WTC11 (cell line): ENCODE data around the gene RRP8. TPM values are rescaled to one million over a fixed set of nuclear protein-coding genes. Genes with fewer than 3 reads are reported as not detected.

Experiments used
- ATAC-seq: fragments of 200-7000 bp; cut with Tn5 transposase; 2 replicates; pipeline ENCODE4 v1.10.0; 2021; ENCODE audit warnings: mild to moderate bottlenecking, moderate library complexity
- CTCF ChIA-PET: fragments of 300-600 bp; sonication (Branson Sonifier 250); formaldehyde crosslinking; loops from one replicate; lab custom pipeline; 2021; ENCODE audit warnings: antibody characterized with exemption; lab: Charles Lee
- POLR2A ChIA-PET: fragments of 350-600 bp; sonication (Branson Sonifier 250); formaldehyde crosslinking; loops from one replicate; lab custom pipeline; 2021; ENCODE audit warnings: antibody characterized with exemption; lab: Charles Lee
- DNase-seq: peaks from one replicate; pipeline ENCODE4 v3.0.0; 2021; ENCODE audit warnings: low spot score
- H3K27ac Mint-ChIP-seq: 2 replicates; pipeline ENCODE4 v1.8.0; 2021; ENCODE audit warnings: mixed read lengths
- H3K27me3 Mint-ChIP-seq: 2 replicates; pipeline ENCODE4 v1.8.0; 2021; ENCODE audit warnings: low read depth, mild to moderate bottlenecking, moderate library complexity, mixed read lengths
- H3K36me3 Mint-ChIP-seq: 2 replicates; pipeline ENCODE4 v1.8.0; 2021; ENCODE audit warnings: mixed read lengths
- H3K4me1 Mint-ChIP-seq: 2 replicates; pipeline ENCODE4 v1.8.0; 2022; ENCODE audit warnings: mixed read lengths
- H3K4me3 Mint-ChIP-seq: 2 replicates; pipeline ENCODE4 v1.8.0; 2021; ENCODE audit warnings: mild to moderate bottlenecking, moderate library complexity, mixed read lengths
- H3K9me3 Mint-ChIP-seq: 2 replicates; pipeline ENCODE4 v1.8.0; 2021; ENCODE audit warnings: mixed read lengths
- AR ChIP-seq: fragments of 250-450 bp; sonication (Bioruptor Pico); IDR thresholded peaks from 2 replicates; pipeline ENCODE4 v1.9.0; 2021; ENCODE audit warnings: mild to moderate bottlenecking
- ATF6 ChIP-seq: sonication (generic); formaldehyde crosslinking; IDR thresholded peaks from 2 replicates; pipeline ENCODE4 v1.8.1; 2023; ENCODE audit warnings: mild to moderate bottlenecking, missing genetic modification reagents
- EMX1 ChIP-seq: fragments of 250-450 bp; sonication (Bioruptor Pico); IDR thresholded peaks from 2 replicates; pipeline ENCODE4 v1.8.0; 2021; ENCODE audit warnings: mild to moderate bottlenecking
- FOXP4 ChIP-seq: sonication (generic); formaldehyde crosslinking; IDR thresholded peaks from 2 replicates; pipeline ENCODE4 v1.8.0; 2022; ENCODE audit warnings: mild to moderate bottlenecking, missing genetic modification reagents
- GABPB1 ChIP-seq: sonication (generic); formaldehyde crosslinking; IDR thresholded peaks from 2 replicates; pipeline ENCODE4 v1.8.1; 2023; ENCODE audit warnings: mild to moderate bottlenecking, missing genetic modification reagents
- KAT7 ChIP-seq: sonication (generic); formaldehyde crosslinking; IDR thresholded peaks from 2 replicates; pipeline ENCODE4 v1.8.1; 2023; ENCODE audit warnings: missing genetic modification reagents, mild to moderate bottlenecking, borderline replicate concordance
- SMAD4 ChIP-seq: sonication (generic); formaldehyde crosslinking; IDR thresholded peaks from 2 replicates; pipeline ENCODE4 v1.8.0; 2022; ENCODE audit warnings: mild to moderate bottlenecking, missing genetic modification reagents
- ZNF317 ChIP-seq: sonication (generic); formaldehyde crosslinking; IDR thresholded peaks from 2 replicates; pipeline ENCODE4 v1.8.1; 2023; ENCODE audit warnings: low read depth, mild to moderate bottlenecking, moderate library complexity, missing genetic modification reagents, borderline replicate concordance
- ZNF532 ChIP-seq: fragments of 250-450 bp; sonication (Bioruptor Pico); IDR thresholded peaks from 2 replicates; pipeline ENCODE4 v1.9.0; 2021; ENCODE audit warnings: mild to moderate bottlenecking, borderline replicate concordance
- total RNA-seq: library from RNA; stranded (reverse); gene quantifications from 3 replicates; pipeline ENCODE4 v1.2.3, GENCODE V29; 2021

Gene RRP8
- total RNA-seq, 1 experiment from 2014 or later, result 15.0 TPM

- TF ChIP-seq FOXP4 (CRISPR knock-in tag) (no peak), KAT7 (CRISPR knock-in tag) (no peak), SMAD4 (CRISPR knock-in tag) (no peak)
Observed at GRCh38 chr11:6570691-6571427, 32.6 kb downstream of the RRP8 start (continued).

GRCh38 chr11:6569706-6570105 lies 33.7 kb downstream of the RRP8 start:
- Mint-ChIP-seq H3K9me3 (no peaks in the 10 kb centered on the region), H3K27ac (no peak overlapping the region), H3K36me3 (no peaks in the 10 kb centered on the region), H3K27me3 (no peaks in the 10 kb centered on the region; the same call in 1 of the 2 replicates), H3K4me1 (peaks cover 15% of the 10 kb centered on the region)
- DNase-seq, result no peak
- no peak for ATAC-seq
- CTCF ChIA-PET, result interaction anchor here (2.6 kb wide), 1 partner anchor 191 kb away, joined by 22 read pairs; no protein-coding TSS in a partner anchor
- TF ChIP-seq FOXP4 (CRISPR knock-in tag) (no peak), AR (CRISPR knock-in tag) (no peak), ZNF317 (no peak), ATF6 (no peak), GABPB1 (CRISPR knock-in tag) (no peak), ZNF532 (CRISPR knock-in tag) (no peak), EMX1 (CRISPR knock-in tag) (no peak)
- TF ChIP-seq, all 79 proteins: peak for 0
- no peak overlapping the region for H3K4me3 Mint-ChIP-seq
- POLR2A ChIA-PET, result no interaction called here
